Rectal smooth muscle tissue (tissue), 1 donor: Measurements from ENCODE around the gene CPN2.

Source experiments
- H3K27ac ChIP-seq: one replicate; pipeline ENCODE4 v1.7.0; 2013; ENCODE audit warnings: low read depth, low read length, inconsistent platforms
- H3K27me3 ChIP-seq: one replicate; pipeline ENCODE4 v1.7.0; 2013; ENCODE audit warnings: low read length; ENCODE audit not compliant: control insufficient read depth, insufficient read depth
- H3K36me3 ChIP-seq: one replicate; pipeline ENCODE4 v1.7.0; 2013; ENCODE audit warnings: low read length; ENCODE audit not compliant: control insufficient read depth, insufficient read depth
- H3K4me1 ChIP-seq: one replicate; pipeline ENCODE4 v1.7.0; 2013; ENCODE audit warnings: low read length; ENCODE audit not compliant: control insufficient read depth, insufficient read depth
- H3K4me3 ChIP-seq: one replicate; pipeline ENCODE4 v1.7.0; 2013; ENCODE audit warnings: low read length
- H3K9ac ChIP-seq: one replicate; pipeline ENCODE4 v1.7.0; 2013; ENCODE audit warnings: low read length

The CPN2 gene

GRCh38 chr3:194351080-194351672 lies at the start of gene CPN2:
Gene CPN2, minus strand, starts transcription at chr3:194351328. Its CDS starts 8,626 bp downstream, at chr3:194342702.
- Histone ChIP-seq H3K36me3 (no peaks in the 10 kb centered on the region), H3K4me3 (no peak within 1 kb of the TSS), H3K27ac (no peak within 1 kb of the TSS)

GRCh38 chr3:194399874-194400411 lies 48.8 kb upstream of the CPN2 start:
- Histone ChIP-seq H3K4me3 (no peak overlapping the region), H3K9ac (no peak overlapping the region), H3K27me3 (peaks cover 2% of the 10 kb centered on the region), H3K4me1 (no peaks in the 10 kb centered on the region), H3K36me3 (no peaks in the 10 kb centered on the region), H3K27ac (no peak overlapping the region)

More at GRCh38 chr3:194351080-194351672, at the start of gene CPN2:
- Histone ChIP-seq H3K4me1 (no peaks in the 10 kb centered on the region), H3K27me3 (no peaks in the 10 kb centered on the region), H3K9ac (no peak within 1 kb of the TSS)

GRCh38 chr3:194399166-194399565 lies 48.0 kb upstream of the CPN2 start, which contains the start of gene GP5:
Gene GP5, minus strand, starts transcription at chr3:194399266. Its CDS starts 984 bp downstream, at chr3:194398282.
- no peak within 1 kb of the TSS for H3K27ac ChIP-seq
- H3K4me3 ChIP-seq = peak within 1 kb of the TSS; percentile 14
- H3K9ac ChIP-seq = no peak within 1 kb of the TSS
- H3K4me1 ChIP-seq = no peaks in the 10 kb centered on the region
- H3K27me3 ChIP-seq = peaks cover 2% of the 10 kb centered on the region
- no peaks in the 10 kb centered on the region for H3K36me3 ChIP-seq

- Histone ChIP-seq H3K4me3 (peak overlapping the region; percentile 14), H3K9ac (no peak overlapping the region), H3K27ac (no peak overlapping the region)
These were observed 46.7 kb upstream of the CPN2 start for GRCh38 chr3:194397757-194398312.

GRCh38 chr3:194396859-194397756 lies 46.0 kb upstream of the CPN2 start:
- no peak overlapping the region for H3K9ac ChIP-seq
- H3K27ac ChIP-seq = no peak overlapping the region
- peaks cover 2% of the 10 kb centered on the region for H3K27me3 ChIP-seq

More at GRCh38 chr3:194397757-194398312, 46.7 kb upstream of the CPN2 start:
- no peaks in the 10 kb centered on the region for H3K4me1 ChIP-seq
- H3K27me3 ChIP-seq = peaks cover 2% of the 10 kb centered on the region
- H3K36me3 ChIP-seq = no peaks in the 10 kb centered on the region

GRCh38 chr3:194396539-194396858 lies 45.4 kb upstream of the CPN2 start:
- H3K9ac ChIP-seq = peak overlapping the region; percentile 11
- H3K4me1 ChIP-seq = no peaks in the 10 kb centered on the region
- H3K27ac ChIP-seq = no peak overlapping the region
- no peaks in the 10 kb centered on the region for H3K36me3 ChIP-seq
- peak overlapping the region; percentile 29 for H3K4me3 ChIP-seq
- H3K27me3 ChIP-seq = peaks cover 2% of the 10 kb centered on the region

More at GRCh38 chr3:194396859-194397756, 46.0 kb upstream of the CPN2 start:
- H3K36me3 ChIP-seq = no peaks in the 10 kb centered on the region
- H3K4me3 ChIP-seq = peak overlapping the region; percentile 29
- H3K4me1 ChIP-seq = no peaks in the 10 kb centered on the region

GRCh38 chr3:194395778-194396538 lies 44.8 kb upstream of the CPN2 start:
- Histone ChIP-seq H3K36me3 (no peaks in the 10 kb centered on the region), H3K9ac (peak overlapping the region; percentile 11), H3K27me3 (peaks cover 2% of the 10 kb centered on the region), H3K4me3 (peak overlapping the region; percentile 29), H3K27ac (peak overlapping the region; percentile 24), H3K4me1 (no peaks in the 10 kb centered on the region)

- no peak overlapping the region for H3K27ac ChIP-seq
- H3K4me1 ChIP-seq = no peaks in the 10 kb centered on the region
- no peaks in the 10 kb centered on the region for H3K36me3 ChIP-seq
- no peak overlapping the region for H3K9ac ChIP-seq
- H3K4me3 ChIP-seq = no peak overlapping the region
- peaks cover 2% of the 10 kb centered on the region for H3K27me3 ChIP-seq
These were observed 44.1 kb upstream of the CPN2 start for GRCh38 chr3:194395212-194395611.

GRCh38 chr3:194392576-194392975 lies 41.4 kb upstream of the CPN2 start:
- Histone ChIP-seq H3K4me1 (no peaks in the 10 kb centered on the region), H3K4me3 (no peak overlapping the region), H3K27ac (no peak overlapping the region), H3K27me3 (no peaks in the 10 kb centered on the region), H3K9ac (no peak overlapping the region), H3K36me3 (no peaks in the 10 kb centered on the region)

GRCh38 chr3:194390835-194391234 lies 39.7 kb upstream of the CPN2 start:
- Histone ChIP-seq H3K27ac (no peak overlapping the region), H3K4me3 (no peak overlapping the region), H3K4me1 (no peaks in the 10 kb centered on the region), H3K9ac (no peak overlapping the region), H3K36me3 (no peaks in the 10 kb centered on the region), H3K27me3 (no peaks in the 10 kb centered on the region)

GRCh38 chr3:194389269-194389668 lies 38.1 kb upstream of the CPN2 start:
- no peaks in the 10 kb centered on the region for H3K36me3 ChIP-seq
- H3K9ac ChIP-seq = no peak overlapping the region
- H3K4me1 ChIP-seq = no peaks in the 10 kb centered on the region
- no peaks in the 10 kb centered on the region for H3K27me3 ChIP-seq
- no peak overlapping the region for H3K4me3 ChIP-seq
- no peak overlapping the region for H3K27ac ChIP-seq
